ENCODE measurements around the gene C7.
"Not testable (repeated sequence)": the region's sequence is repeated elsewhere in the genome, so short reads cannot be mapped to it uniquely, and the experiment has no call there.

The C7 gene

DNA sequence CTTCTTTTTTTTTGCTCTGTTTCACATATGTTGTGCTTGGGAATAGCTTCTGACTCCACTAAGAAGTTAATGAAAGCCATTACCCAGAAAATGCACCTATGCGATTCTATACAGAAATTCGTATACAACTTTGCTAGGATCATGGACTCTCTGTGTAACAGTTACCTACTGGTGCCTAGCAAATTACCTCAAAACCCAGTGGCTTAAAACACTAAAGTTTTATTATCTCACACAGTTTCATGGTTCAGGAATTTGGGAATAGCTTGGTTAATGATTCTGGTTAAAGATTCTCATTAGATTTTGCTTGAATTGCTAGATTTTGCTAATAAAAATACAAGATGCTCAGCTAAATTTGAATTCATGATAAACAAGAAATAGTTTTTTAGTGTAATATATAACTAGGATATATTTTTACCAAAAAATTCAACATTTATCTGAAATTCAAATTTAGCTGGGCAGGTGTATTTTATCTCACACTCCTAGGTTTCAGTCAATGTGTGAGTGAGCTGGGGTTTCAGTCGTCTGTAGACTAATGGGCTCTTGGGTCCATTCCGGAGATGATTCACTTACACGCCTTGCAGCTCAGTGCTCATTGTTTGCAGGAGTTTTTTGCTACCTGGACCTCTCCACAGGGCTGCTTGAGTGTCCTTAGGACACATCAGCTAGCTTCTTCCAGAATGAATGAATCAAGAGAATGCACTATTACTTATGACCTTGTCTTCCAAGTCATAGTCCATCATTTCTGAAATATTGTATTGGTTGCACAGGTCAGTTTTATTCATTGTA lies 86.7 kb downstream of the C7 start:
- DNase-seq, result no peak

DNA sequence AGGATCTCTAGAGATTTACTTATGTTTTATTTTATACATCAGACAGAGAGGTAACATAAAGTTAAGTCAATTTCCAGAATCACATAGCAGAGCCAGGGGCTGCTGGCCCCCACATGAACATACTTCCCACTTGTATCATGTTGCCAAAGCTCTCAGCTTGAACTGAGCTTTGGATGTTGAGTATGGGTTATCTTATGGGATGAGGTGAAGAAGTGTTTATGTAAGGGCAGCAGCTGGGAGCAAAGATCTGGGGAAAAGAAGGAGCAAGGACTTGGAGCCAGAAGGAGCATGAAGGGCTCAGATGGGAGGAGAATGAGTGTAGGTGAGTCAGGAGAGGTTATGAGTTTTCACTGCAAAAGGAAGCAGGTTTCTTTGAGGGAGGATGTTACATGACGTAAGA lies 89.8 kb downstream of the C7 start:
- no peak for DNase-seq

DNA sequence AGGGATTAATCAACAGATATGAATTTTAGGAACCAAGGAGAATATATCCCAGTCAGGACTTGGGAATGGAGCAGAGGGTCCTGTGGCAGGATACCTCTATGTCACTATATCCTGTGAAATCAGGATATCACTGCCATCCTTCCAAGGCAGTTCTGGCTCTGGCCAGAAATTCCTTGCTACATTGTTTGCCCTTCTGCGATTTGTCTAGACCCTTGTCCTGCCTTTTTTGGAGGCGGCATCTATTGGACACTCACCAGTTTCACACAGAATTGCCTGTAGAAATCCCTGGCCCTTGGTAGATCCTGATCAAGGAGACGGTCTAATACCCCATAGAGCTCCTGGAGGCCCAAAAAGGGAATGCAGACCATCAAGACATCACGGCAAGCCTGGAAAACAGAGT lies 90.7 kb downstream of the C7 start:
- DNase-seq, result no peak

DNA sequence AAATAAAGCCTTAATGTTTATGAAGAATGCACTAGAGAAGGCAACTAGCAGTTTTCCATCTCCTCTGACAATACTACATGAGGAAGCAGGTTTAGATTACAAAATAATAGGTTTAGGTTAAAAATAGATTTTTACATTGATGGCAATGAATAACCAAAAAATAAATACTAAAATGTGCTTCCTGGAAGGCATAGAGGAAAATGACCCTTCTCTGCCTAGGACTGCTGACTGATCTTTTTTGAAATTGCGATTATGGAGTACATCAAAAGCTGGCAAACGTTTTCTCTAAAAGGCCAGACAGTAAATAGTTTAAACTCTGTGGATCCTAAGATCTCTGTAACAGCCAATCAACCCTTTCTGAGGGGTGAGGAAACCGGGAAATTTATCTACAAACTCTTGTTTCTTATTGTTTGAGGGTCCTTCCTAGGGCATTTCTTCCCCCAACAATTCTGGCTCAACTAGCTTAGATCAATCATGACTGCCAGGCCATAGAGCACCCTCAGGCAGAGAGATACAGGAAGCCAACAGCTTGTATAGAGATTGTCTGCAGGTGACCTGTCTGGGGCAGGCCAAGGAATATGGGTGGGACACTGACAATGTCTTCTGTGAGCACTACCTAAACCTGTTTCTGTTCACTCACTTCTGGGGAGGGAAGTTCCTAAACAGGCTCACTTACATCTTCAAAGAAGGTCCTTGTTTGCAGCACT lies 94.5 kb downstream of the C7 start:
- DNase-seq, result no peak

DNA sequence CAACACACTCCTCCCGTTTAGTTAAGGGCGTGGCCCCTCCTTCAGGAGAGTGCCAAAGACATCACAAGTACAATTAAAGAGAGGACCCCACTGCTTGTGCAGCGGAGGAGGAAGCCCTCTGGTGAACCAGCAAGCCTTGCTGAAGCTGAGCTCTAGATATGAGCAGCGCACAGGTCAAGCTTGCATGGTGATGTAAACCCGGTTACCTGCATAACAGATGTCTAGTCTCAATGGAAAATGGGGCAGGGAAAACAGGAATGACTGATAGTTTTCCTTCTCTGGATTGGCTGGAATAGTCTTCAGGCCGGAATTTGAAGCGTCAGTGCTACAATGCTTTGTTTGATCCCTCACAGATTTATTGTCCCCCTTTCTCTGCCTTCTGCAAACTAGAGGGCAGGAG lies 95.6 kb downstream of the C7 start:
- no peak for DNase-seq

GRCh38 chr5:41009232-41009631 lies 99.9 kb downstream of the C7 start:
- DNase-seq, result no peak

- no peak for DNase-seq
Observed at GRCh38 chr5:41010572-41010971, 101.3 kb downstream of the C7 start.

DNA sequence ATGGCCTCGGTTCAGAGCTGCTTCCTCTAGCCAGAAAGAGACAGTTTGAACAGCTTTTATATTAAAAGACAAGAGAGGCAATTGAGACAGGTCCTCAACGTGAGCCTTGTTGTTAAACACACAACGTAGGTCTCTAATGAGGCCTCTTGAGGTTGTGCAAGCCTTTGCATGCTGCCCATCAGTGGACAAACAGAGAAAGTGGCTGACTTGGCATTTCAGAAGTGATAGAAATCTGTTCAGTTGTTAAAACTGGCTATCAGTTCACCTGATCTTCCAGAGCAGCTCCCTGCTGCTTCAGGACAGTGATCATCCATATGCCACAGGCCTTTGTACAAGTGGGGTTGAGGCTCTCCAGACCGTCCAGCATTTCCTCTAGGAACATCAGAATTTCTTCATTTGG lies 103.0 kb downstream of the C7 start:
- DNase-seq, result no peak

- DNase-seq, result not testable (repeated sequence)
Observed at GRCh38 chr5:41022600-41022999, 113.3 kb downstream of the C7 start.

Measured in NCI-H1048 (cell line).